ENCODE data around the gene ABLIM2.

Gene ABLIM2

DNA sequence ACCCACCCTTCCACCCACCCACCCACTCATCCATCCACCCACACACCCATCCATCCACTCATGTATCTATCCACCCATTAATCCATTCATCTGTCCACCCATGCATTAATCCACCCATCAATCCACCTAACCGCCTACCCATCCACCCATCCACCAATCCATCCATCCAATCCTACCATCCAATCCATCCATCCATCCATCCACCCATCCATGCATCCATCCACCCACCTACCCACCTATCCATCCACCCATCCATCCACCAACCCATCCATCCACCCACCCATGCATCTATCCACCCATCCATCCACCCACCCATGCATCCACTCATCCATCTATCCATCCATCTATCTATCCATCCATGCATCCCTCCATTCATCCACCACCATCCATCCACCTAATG lies 184.2 kb downstream of the ABLIM2 start:
- Histone ChIP-seq H3K9me3 (ENCODE audit: control insufficient read depth, low read length) (no peaks in the 10 kb centered on the region), H3K4me3 (ENCODE audit: insufficient read depth, low read depth, low read length) (no peak overlapping the region), H3K4me1 (ENCODE audit: control insufficient read depth, insufficient read depth, low read length) (peaks cover 9% of the 10 kb centered on the region), H3K36me3 (ENCODE audit: control insufficient read depth, insufficient read depth, low read length) (no peaks in the 10 kb centered on the region), H3K27ac (ENCODE audit: insufficient read depth, low read depth, low read length, poor library complexity, severe bottlenecking) (no peak overlapping the region), H3K27me3 (ENCODE audit: control insufficient read depth, insufficient read depth, low read length, poor library complexity, severe bottlenecking) (no peaks in the 10 kb centered on the region)
- 88 to 92% methylated on average over 1 of the region's 1 CpG for WGBS, 2 experiments

DNA sequence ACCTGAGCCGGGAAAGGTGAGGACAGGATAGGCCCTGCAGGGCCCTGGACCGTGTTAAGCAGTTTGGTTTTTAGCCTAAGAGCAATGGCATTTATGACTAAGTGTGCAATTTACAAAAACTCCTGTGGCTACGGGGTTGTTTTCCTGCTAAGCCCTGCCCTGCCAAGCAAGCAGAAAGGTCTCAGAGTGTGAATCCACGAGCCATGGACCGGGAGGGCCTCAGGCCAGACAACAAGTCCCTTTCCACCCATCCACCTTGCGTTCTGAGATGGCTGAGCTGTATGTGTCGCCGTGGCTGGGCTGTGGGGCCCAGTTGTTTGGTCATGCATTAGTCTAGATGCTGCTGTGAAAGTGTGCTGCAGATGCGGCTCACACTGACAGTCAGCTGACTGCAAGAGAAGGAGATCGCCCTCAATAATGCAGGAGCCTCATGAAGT lies 185.1 kb downstream of the ABLIM2 start:
- Histone ChIP-seq H3K27ac (ENCODE audit: insufficient read depth, low read depth, low read length, poor library complexity, severe bottlenecking) (no peak overlapping the region), H3K36me3 (ENCODE audit: control insufficient read depth, insufficient read depth, low read length) (no peaks in the 10 kb centered on the region), H3K4me1 (ENCODE audit: control insufficient read depth, insufficient read depth, low read length) (peaks cover 9% of the 10 kb centered on the region), H3K9me3 (ENCODE audit: control insufficient read depth, low read length) (no peaks in the 10 kb centered on the region), H3K27me3 (ENCODE audit: control insufficient read depth, insufficient read depth, low read length, poor library complexity, severe bottlenecking) (no peaks in the 10 kb centered on the region), H3K4me3 (ENCODE audit: insufficient read depth, low read depth, low read length) (no peak overlapping the region)
- WGBS, 2 experiments, result 89 to 91% methylated on average over 10 of the region's 10 CpGs

DNA sequence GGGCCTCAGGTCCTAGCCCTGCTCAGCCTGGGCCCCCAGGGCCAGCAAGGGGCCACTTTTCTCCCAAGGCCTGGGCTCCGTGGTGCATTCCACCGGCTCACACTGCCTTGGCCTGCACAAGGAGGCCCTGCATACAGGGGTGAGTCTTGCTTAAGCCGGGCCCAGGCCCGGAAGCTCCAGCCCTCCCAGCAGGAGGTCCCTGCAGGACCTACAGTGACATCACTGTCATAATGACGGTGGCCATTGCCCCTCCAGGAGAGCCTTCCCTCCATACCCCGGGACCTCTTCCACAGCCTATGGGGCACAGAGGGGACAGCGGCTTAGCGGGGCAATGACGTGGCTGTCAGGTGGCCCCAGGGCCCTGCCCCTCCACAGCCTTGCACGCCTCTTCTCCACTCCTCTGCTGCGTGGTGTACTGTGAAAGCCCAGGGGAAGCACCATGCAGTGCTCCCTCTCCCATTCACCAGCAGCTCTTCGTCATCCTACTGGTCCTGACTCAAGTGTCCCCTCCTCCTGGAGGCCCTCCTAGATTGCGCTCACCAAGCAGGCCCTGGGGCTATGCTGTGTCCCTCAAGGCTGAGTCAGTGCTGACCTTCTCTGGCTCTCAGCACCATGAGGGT lies 186.6 kb downstream of the ABLIM2 start:
- WGBS, 2 experiments, result 89 to 90% methylated on average over 13 of the region's 13 CpGs
- no peaks in the 10 kb centered on the region for H3K9me3 ChIP-seq (ENCODE audit: control insufficient read depth, low read length)
- H3K36me3 ChIP-seq (ENCODE audit: control insufficient read depth, insufficient read depth, low read length), result no peaks in the 10 kb centered on the region
- no peak overlapping the region for H3K4me3 ChIP-seq (ENCODE audit: insufficient read depth, low read depth, low read length)
- no peak overlapping the region for H3K27ac ChIP-seq (ENCODE audit: insufficient read depth, low read depth, low read length, poor library complexity, severe bottlenecking)
- H3K27me3 ChIP-seq (ENCODE audit: control insufficient read depth, insufficient read depth, low read length, poor library complexity, severe bottlenecking), result no peaks in the 10 kb centered on the region
- peaks cover 9% of the 10 kb centered on the region for H3K4me1 ChIP-seq (ENCODE audit: control insufficient read depth, insufficient read depth, low read length)

DNA sequence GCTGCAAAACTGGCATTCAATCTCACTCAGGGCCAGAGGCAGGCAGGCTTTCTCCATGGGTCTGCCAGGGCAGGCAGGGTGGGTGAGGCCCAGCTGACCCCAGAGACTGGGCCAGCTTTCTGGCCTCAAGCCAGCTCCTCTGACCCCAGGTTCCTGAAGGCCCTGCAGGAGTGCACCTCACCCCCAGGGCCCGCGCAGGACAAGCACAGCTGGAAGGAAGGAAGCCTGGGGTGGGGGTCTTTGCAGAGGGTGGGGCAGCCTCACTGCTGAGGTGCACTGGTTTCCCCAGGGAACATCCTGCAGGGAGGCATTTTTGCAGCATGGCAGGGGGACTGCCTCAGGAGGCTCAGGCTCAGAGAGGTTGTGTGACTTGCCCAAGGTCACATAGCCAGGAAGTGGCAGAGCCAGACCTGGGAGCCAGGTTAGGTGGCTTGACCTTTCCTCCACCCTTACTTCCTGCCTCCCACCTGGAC lies 187.4 kb downstream of the ABLIM2 start:
- 92 to 93% methylated on average over 2 of the region's 2 CpGs for WGBS, 2 experiments

DNA sequence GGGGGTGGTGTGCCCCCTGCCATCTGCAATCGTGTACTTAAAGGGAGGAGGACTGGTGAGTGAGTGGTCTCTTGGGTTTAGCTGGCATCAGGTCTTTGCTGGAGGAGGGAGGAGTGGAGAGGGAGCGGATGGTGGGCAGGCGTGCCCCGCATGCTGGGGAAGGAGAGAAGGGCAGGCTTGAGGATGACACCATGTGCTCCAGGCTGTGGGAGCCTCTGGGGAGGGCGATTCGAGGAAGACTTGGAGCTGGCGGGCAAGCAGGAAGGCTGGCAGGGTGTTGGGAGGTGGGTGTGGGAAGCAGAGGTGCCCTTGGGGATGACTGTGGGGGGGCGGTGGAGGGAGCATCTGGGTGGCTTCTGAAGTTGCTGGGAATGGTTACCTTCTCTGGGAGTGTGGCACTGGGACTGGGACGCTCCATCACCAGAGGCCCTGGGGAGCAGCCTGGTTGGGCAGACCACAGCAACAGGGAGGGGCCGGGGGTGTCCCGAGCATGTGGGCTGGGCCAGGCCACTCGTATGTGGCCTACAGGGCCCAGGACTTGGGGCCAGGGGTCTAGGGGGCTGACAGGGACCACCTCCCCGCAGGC lies 188.2 kb downstream of the ABLIM2 start:
- Histone ChIP-seq H3K27me3 (ENCODE audit: control insufficient read depth, insufficient read depth, low read length, poor library complexity, severe bottlenecking) (no peaks in the 10 kb centered on the region), H3K27ac (ENCODE audit: insufficient read depth, low read depth, low read length, poor library complexity, severe bottlenecking) (no peak overlapping the region), H3K4me1 (ENCODE audit: control insufficient read depth, insufficient read depth, low read length) (peaks cover 9% of the 10 kb centered on the region), H3K9me3 (ENCODE audit: control insufficient read depth, low read length) (no peaks in the 10 kb centered on the region), H3K4me3 (ENCODE audit: insufficient read depth, low read depth, low read length) (no peak overlapping the region), H3K36me3 (ENCODE audit: control insufficient read depth, insufficient read depth, low read length) (no peaks in the 10 kb centered on the region)
- WGBS, 2 experiments, result 85 to 88% methylated on average over 13 of the region's 13 CpGs

More for the DNA sequence above, 187.4 kb downstream of the ABLIM2 start:
- H3K27ac ChIP-seq (ENCODE audit: insufficient read depth, low read depth, low read length, poor library complexity, severe bottlenecking), result no peak overlapping the region
- H3K36me3 ChIP-seq (ENCODE audit: control insufficient read depth, insufficient read depth, low read length), result no peaks in the 10 kb centered on the region
- no peak overlapping the region for H3K4me3 ChIP-seq (ENCODE audit: insufficient read depth, low read depth, low read length)
- no peaks in the 10 kb centered on the region for H3K27me3 ChIP-seq (ENCODE audit: control insufficient read depth, insufficient read depth, low read length, poor library complexity, severe bottlenecking)
- no peaks in the 10 kb centered on the region for H3K9me3 ChIP-seq (ENCODE audit: control insufficient read depth, low read length)
- peaks cover 9% of the 10 kb centered on the region for H3K4me1 ChIP-seq (ENCODE audit: control insufficient read depth, insufficient read depth, low read length)

DNA sequence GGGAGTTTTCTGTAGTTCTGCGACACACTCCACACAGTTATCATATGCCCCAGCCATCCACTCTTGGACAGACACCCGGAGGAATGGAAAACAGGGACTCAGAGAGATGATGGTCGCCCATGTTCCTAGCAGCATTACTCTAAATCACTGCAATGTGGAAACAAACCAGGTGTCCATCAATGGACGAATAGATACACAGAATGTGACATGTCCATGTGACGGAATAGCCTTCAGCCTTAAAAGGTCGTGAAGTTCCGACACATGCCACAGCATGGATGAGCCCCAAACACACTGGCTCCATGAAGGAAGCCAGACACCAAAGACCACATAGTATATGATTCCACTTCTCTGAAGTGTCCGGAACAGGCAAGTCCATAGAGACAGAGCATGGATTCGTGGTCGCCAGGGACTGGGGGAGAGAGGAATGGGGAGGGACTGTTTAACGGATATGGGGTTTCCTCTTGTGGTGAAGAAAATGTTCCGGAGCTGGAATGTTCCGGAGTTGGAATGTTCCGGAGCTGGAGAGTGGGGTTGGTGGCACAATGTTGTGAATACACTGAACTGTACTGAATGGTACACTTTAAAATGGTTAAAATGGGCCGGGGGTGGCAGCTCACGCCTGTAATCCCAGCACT lies 190.2 kb downstream of the ABLIM2 start:
- Histone ChIP-seq H3K36me3 (ENCODE audit: control insufficient read depth, insufficient read depth, low read length) (no peaks in the 10 kb centered on the region), H3K27ac (ENCODE audit: insufficient read depth, low read depth, low read length, poor library complexity, severe bottlenecking) (no peak overlapping the region)
- WGBS, 2 experiments, result 91% methylated on average over 16 of the region's 16 CpGs

DNA sequence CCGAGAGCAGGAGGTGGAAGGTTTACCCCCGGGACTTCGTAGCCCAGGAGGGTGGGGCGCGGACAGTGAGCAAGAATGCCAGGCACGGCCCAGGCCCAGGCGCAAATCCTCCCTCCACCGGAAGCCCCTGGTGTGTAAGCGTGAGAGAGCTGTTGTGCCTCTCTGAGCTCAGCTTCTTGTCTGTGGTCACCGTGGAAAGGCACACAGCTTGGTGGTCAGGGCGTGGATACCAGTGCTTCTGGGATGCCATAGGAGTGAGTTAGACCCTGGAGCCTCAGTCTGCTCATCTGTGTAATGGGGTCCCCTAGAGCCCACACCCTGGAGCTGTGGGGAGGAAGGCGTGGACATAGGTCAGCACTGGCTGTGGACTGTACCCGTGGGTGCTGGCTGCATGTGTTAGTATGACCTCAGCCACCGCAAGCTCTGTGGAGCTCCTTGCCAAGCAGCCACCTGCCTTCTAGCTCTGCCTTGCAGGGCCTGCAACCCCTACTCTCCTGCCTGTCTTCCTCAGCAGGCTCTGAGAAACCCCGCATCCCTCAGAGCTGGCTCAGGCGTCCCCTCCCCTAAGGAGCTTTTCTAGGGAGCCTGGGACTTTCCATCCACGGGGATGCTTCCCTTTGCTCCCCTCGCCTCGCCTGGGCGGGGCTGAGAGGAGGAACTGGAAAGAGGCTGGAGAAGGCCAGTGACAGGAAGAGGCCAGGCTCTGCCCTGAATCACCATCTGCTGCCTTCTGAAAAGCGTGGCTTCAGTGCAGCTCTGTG lies 190.9 kb downstream of the ABLIM2 start:
- Histone ChIP-seq H3K4me3 (ENCODE audit: insufficient read depth, low read depth, low read length) (no peak overlapping the region), H3K27ac (ENCODE audit: insufficient read depth, low read depth, low read length, poor library complexity, severe bottlenecking) (no peak overlapping the region), H3K36me3 (ENCODE audit: control insufficient read depth, insufficient read depth, low read length) (no peaks in the 10 kb centered on the region), H3K4me1 (ENCODE audit: control insufficient read depth, insufficient read depth, low read length) (peaks cover 9% of the 10 kb centered on the region), H3K9me3 (ENCODE audit: control insufficient read depth, low read length) (no peaks in the 10 kb centered on the region), H3K27me3 (ENCODE audit: control insufficient read depth, insufficient read depth, low read length, poor library complexity, severe bottlenecking) (no peaks in the 10 kb centered on the region)
- WGBS, 2 experiments, result 87 to 88% methylated on average over 21 of the region's 21 CpGs

More for the DNA sequence above, 190.2 kb downstream of the ABLIM2 start:
- Histone ChIP-seq H3K9me3 (ENCODE audit: control insufficient read depth, low read length) (no peaks in the 10 kb centered on the region), H3K27me3 (ENCODE audit: control insufficient read depth, insufficient read depth, low read length, poor library complexity, severe bottlenecking) (no peaks in the 10 kb centered on the region), H3K4me1 (ENCODE audit: control insufficient read depth, insufficient read depth, low read length) (peaks cover 9% of the 10 kb centered on the region), H3K4me3 (ENCODE audit: insufficient read depth, low read depth, low read length) (no peak overlapping the region)

DNA sequence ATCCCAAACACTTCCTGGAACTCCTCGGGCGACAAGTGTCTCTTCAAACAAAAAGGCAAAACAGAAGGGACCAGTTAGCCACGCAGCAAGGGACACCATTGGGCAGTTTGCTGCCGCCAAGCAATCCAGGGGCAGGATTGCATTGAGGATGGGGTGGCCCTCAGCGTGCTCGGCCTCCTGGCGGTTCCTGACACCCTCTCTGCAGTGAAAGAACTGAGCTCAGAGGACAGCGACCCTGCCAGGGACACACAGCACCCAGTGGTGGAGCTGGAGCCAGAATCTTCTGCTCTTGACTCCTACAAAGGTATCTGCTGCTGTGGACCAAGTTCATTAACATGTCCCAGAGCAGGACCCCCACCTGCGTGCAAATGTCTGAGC lies 191.6 kb downstream of the ABLIM2 start:
- WGBS, 2 experiments, result 86 to 89% methylated on average over 9 of the region's 9 CpGs
- H3K27ac ChIP-seq (ENCODE audit: insufficient read depth, low read depth, low read length, poor library complexity, severe bottlenecking), result no peak overlapping the region
- no peak overlapping the region for H3K4me3 ChIP-seq (ENCODE audit: insufficient read depth, low read depth, low read length)
- H3K36me3 ChIP-seq (ENCODE audit: control insufficient read depth, insufficient read depth, low read length), result no peaks in the 10 kb centered on the region
- H3K9me3 ChIP-seq (ENCODE audit: control insufficient read depth, low read length), result no peaks in the 10 kb centered on the region
- peaks cover 9% of the 10 kb centered on the region for H3K4me1 ChIP-seq (ENCODE audit: control insufficient read depth, insufficient read depth, low read length)
- no peaks in the 10 kb centered on the region for H3K27me3 ChIP-seq (ENCODE audit: control insufficient read depth, insufficient read depth, low read length, poor library complexity, severe bottlenecking)

DNA sequence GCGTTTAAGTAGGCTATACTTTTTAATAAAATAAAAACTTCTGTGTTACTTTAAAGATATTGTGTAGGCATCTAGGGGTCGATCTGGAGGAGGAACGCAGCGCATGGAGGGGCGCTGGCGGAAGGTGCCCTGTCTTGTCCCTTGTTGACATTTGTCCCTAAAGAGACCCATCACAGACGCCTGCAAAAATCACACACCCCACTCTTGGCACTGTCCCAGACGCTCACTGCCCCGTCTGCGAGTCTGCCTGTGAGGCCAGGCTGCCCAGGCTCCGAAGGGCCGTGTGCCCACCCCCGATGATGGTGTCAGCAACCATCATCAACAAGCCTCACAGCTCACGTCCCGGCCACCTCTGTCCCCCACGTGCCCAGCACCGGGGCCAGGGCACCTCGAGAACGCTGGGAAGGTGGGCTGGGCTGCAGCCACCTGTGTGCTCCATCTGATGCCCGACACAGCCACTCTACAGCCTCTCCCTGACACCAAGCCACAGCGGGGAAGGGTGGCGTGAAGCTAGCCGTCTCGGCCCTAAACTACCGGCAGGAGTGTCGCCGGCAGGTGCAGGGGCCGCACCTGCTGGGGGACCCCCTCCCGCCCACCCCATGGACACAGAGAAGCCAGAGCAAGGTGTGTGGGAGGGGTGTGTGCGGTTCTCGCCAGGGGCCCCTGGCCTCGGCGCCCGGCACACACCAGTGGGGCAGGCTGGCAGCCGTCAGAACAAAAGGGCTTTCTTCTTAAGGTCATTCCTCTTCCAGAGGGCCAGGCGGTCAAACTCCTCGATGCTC lies 192.1 kb downstream of the ABLIM2 start:
- Histone ChIP-seq H3K9me3 (ENCODE audit: control insufficient read depth, low read length) (no peaks in the 10 kb centered on the region), H3K27me3 (ENCODE audit: control insufficient read depth, insufficient read depth, low read length, poor library complexity, severe bottlenecking) (no peaks in the 10 kb centered on the region), H3K36me3 (ENCODE audit: control insufficient read depth, insufficient read depth, low read length) (no peaks in the 10 kb centered on the region), H3K4me3 (ENCODE audit: insufficient read depth, low read depth, low read length) (no peak overlapping the region), H3K4me1 (ENCODE audit: control insufficient read depth, insufficient read depth, low read length) (peaks cover 9% of the 10 kb centered on the region), H3K27ac (ENCODE audit: insufficient read depth, low read depth, low read length, poor library complexity, severe bottlenecking) (no peak overlapping the region)
- WGBS, 2 experiments, result 89 to 91% methylated on average over 36 to 37 of the region's 37 CpGs
